Kidney epithelial cell (primary cell): ENCODE results near the gene TAS2R20. TPM values are rescaled to one million over a fixed set of nuclear protein-coding genes. Genes with fewer than 3 reads are reported as not detected.

Experiments
- DNase-seq: peaks from one replicate; pipeline ENCODE4 v3.0.0-alpha.2; 2010; ENCODE audit warnings: low read depth
- H3K27me3 ChIP-seq: 2 replicates; pipeline ENCODE4 v1.6.0; 2011; ENCODE audit warnings: low read length; ENCODE audit not compliant: control insufficient read depth, insufficient read depth
- H3K36me3 ChIP-seq: 2 replicates; pipeline ENCODE4 v1.5.1; 2011; ENCODE audit warnings: low read length; ENCODE audit not compliant: control insufficient read depth, insufficient read depth
- H3K4me3 ChIP-seq: 2 replicates; pipeline ENCODE4 v1.5.1; 2011; ENCODE audit warnings: low read depth, mild to moderate bottlenecking, control low read depth, low read length
- total RNA-seq: library from RNA; depleted of rRNA; stranded (reverse); fragments of >200 nt; gene quantifications from 2 replicates; pipeline ENCODE4 v1.2.3, GENCODE V29; 2015
- TF ChIP-seq, protein P1 (sequence below): IDR thresholded peaks from 2 replicates; pipeline ENCODE4 v1.5.1; 2011; ENCODE audit warnings: mild to moderate bottlenecking, moderate library complexity, low read length, control low read depth, inconsistent platforms; ENCODE audit not compliant: insufficient read depth, poor library complexity, severe bottlenecking

TAS2R20 gene
- total RNA-seq, 1 donor from 2014 or later = 1.0 TPM

DNA sequence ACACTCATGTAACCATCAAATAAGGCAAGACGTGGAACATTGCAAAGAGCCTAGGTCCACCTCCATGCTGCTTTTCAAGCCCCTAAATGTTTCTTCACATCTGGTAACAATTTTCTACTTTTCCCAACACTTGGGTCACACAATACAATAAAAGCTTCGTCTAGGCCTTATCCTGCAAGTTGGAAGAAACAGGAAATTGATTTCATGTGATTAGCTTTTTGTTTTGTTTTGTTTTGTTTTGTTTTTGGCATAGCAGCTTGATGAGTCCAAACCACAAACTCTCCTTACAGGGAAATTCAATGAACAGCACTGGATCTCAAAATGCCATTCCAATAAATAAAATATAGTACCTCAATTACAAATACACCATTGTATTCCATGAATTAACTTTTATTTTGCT, 30.7 kb downstream of the TAS2R20 start:
- no peaks in the 10 kb centered on the region for H3K36me3 ChIP-seq
- TF ChIP-seq, protein P1, sequence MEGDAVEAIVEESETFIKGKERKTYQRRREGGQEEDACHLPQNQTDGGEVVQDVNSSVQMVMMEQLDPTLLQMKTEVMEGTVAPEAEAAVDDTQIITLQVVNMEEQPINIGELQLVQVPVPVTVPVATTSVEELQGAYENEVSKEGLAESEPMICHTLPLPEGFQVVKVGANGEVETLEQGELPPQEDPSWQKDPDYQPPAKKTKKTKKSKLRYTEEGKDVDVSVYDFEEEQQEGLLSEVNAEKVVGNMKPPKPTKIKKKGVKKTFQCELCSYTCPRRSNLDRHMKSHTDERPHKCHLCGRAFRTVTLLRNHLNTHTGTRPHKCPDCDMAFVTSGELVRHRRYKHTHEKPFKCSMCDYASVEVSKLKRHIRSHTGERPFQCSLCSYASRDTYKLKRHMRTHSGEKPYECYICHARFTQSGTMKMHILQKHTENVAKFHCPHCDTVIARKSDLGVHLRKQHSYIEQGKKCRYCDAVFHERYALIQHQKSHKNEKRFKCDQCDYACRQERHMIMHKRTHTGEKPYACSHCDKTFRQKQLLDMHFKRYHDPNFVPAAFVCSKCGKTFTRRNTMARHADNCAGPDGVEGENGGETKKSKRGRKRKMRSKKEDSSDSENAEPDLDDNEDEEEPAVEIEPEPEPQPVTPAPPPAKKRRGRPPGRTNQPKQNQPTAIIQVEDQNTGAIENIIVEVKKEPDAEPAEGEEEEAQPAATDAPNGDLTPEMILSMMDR = no peak
- H3K27me3 ChIP-seq = no peaks in the 10 kb centered on the region
- no peak for DNase-seq
- no peak overlapping the region for H3K4me3 ChIP-seq

DNA sequence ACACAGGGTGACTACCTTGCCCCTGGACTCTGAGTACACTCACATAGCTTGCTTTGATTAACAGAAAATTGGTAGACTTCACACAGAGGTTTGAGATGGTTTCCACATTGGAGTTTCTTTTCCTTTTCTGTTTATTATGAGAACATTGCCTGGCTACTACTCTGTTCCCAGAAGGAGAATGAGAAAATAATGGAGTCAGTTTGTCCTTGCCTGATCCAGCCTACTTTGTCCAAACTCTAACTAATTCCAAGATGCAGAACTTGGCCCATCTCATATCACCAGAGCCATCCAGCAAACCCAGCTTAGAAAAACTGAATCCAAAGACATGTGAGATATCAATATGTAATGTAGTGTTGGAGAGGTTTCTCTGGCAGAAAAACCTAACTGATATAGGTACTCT, 31.8 kb downstream of the TAS2R20 start:
- H3K27me3 ChIP-seq = no peaks in the 10 kb centered on the region
- no peak for DNase-seq
- TF ChIP-seq, protein P1 = no peak

DNA sequence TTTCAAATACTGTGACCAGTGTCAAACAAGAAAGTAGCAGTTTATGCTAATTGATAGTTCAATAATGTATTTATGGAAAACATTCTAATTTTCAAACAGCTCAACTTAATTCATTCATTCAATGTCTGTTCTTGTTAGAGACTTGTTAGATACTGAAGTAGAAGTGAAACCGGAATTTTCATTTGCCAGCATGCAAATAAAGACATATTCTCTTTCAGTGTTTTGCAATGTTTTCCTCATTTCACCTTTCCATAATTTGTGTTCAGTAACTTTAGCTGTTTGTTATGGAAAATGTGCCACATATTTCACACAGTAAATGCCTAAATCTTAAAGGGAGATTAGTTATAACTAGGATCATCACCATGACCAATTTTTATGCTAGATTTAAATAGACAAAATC, 32.6 kb downstream of the TAS2R20 start:
- Histone ChIP-seq H3K27me3 (no peaks in the 10 kb centered on the region), H3K36me3 (no peaks in the 10 kb centered on the region), H3K4me3 (no peak overlapping the region)
- TF ChIP-seq, protein P1 = no peak
- no peak for DNase-seq

More for the DNA sequence above, 31.8 kb downstream of the TAS2R20 start:
- no peaks in the 10 kb centered on the region for H3K36me3 ChIP-seq
- H3K4me3 ChIP-seq = no peak overlapping the region

DNA sequence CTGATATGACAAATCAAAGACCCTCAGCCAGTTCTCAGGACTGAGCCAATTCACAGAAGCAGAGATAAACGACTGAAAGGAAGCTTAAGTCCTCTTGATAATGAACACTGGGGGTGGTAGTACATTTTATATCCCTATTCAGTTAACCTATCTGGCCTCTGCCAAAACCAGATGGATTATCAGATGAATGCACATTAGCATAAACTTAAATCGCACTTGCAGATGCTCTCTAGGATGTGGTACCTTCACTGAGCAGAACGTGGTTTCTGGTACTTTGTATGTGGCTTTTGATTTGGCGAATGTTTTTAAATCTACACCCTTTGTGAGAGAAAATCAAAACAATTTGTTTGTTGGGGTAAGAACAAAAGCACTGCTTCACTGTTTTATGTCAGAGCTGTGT, 37.9 kb downstream of the TAS2R20 start:
- no peaks in the 10 kb centered on the region for H3K36me3 ChIP-seq
- TF ChIP-seq, protein P1 = no peak
- no peak overlapping the region for H3K4me3 ChIP-seq
- no peak for DNase-seq
- no peaks in the 10 kb centered on the region for H3K27me3 ChIP-seq

DNA sequence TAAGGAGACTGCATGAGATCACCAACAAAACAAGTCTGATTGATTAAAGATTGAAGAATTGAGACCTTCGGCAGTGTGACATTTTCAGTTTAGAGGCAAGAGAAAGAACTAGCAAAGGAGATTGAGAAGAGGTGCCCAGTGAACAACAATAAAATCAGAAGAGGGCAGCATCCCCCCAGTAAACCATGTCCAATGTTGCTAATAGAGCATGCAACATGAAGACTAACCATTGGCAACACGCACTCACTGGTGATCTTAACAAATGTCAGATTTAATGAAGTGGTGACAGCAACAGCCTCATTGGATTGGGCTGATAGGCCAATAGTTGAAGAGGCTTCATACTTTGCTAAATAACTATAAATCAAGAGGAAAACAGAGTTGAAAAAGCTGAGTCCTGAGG, 38.3 kb downstream of the TAS2R20 start:
- no peak for DNase-seq
- Histone ChIP-seq H3K4me3 (no peak overlapping the region), H3K27me3 (no peaks in the 10 kb centered on the region), H3K36me3 (no peaks in the 10 kb centered on the region)
- TF ChIP-seq, protein P1 = no peak

DNA sequence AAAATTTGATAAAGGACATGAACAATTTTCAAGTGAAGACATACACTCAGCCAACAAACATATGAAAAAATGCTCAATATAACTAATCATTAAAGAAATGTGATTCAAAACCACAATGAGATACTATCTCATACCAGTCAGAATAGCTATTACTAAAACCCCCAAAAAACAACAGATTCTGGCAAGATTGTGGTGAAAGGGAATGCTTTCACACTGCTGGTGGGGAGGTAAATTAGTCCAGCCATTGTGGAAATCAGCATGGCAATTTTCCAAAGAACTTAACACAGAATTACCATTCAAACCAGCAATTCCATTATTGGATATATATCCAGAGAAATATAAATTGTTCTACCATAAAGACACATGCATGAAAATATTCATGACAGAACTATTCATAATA, 40.4 kb downstream of the TAS2R20 start:
- Histone ChIP-seq H3K4me3 (no peak overlapping the region), H3K27me3 (no peaks in the 10 kb centered on the region), H3K36me3 (no peaks in the 10 kb centered on the region)
- TF ChIP-seq, protein P1 = no peak
- no peak for DNase-seq
